DND-41 (cell line): ENCODE measurements around the gene AP1M2.

Experiments
- ATAC-seq: fragments of 200-7000 bp; cut with Tn5 transposase; 3 replicates; pipeline ENCODE4 v1.9.1; 2021; ENCODE audit warnings: low read depth; ENCODE audit not compliant: insufficient read depth
- DNase-seq: peaks from one replicate; pipeline ENCODE4 v3.0.0-alpha.2; 2020
- H2AFZ ChIP-seq: 2 replicates; pipeline ENCODE4 v1.6.0; 2012; ENCODE audit warnings: low read depth, low read length
- H3K27ac ChIP-seq: 2 replicates; pipeline ENCODE4 v1.5.1; 2012; ENCODE audit warnings: low read length, inconsistent platforms
- H3K27me3 ChIP-seq: fragments of 200-600 bp; sonication (generic); 2 replicates; pipeline ENCODE4 v1.6.0; 2012; ENCODE audit warnings: low read length, mild to moderate bottlenecking, inconsistent platforms; ENCODE audit not compliant: insufficient read depth, poor library complexity
- H3K36me3 ChIP-seq: 2 replicates; pipeline ENCODE4 v1.5.1; 2012; ENCODE audit warnings: low read length, inconsistent platforms; ENCODE audit not compliant: insufficient read depth
- H3K4me1 ChIP-seq: 2 replicates; pipeline ENCODE4 v1.5.1; 2012; ENCODE audit warnings: mild to moderate bottlenecking, low read length; ENCODE audit not compliant: insufficient read depth
- H3K4me2 ChIP-seq: 2 replicates; pipeline ENCODE4 v1.6.0; 2012; ENCODE audit warnings: mild to moderate bottlenecking, moderate library complexity, low read length, inconsistent platforms; ENCODE audit not compliant: insufficient read depth
- H3K4me3 ChIP-seq, 2 experiments: fragments of 200-600 bp in 1 of 2; shearing (Covaris generic) in 1 of 2; 2 replicates each; pipeline ENCODE4 v1.5.1; 2012 to 2016; ENCODE audit warnings: inconsistent platforms in 2 of 2, low read length in 2 of 2, mild to moderate bottlenecking in 2 of 2, low read depth in 1 of 2, moderate library complexity in 1 of 2
- H3K79me2 ChIP-seq: 2 replicates; pipeline ENCODE4 v1.6.0; 2012; ENCODE audit warnings: low read length, inconsistent platforms; ENCODE audit not compliant: insufficient read depth
- H3K9ac ChIP-seq: 2 replicates; pipeline ENCODE4 v1.6.0; 2012; ENCODE audit warnings: low read depth, mild to moderate bottlenecking, inconsistent platforms, low read length, moderate library complexity
- H3K9me3 ChIP-seq: 2 replicates; pipeline ENCODE4 v1.5.1; 2012; ENCODE audit warnings: low read length, moderate library complexity, mild to moderate bottlenecking, inconsistent platforms; ENCODE audit not compliant: insufficient read depth, severe bottlenecking
- H4K20me1 ChIP-seq: 2 replicates; pipeline ENCODE4 v1.6.0; 2012; ENCODE audit warnings: low read length; ENCODE audit not compliant: insufficient read depth
- EZH2 ChIP-seq: IDR thresholded peaks from 3 replicates; pipeline ENCODE4 v1.6.1; 2012; ENCODE audit warnings: borderline replicate concordance, low read depth, mild to moderate bottlenecking, moderate library complexity, low read length, inconsistent platforms; ENCODE audit not compliant: severe bottlenecking
- TF ChIP-seq, protein P1 (sequence below): IDR thresholded peaks from 2 replicates; pipeline ENCODE4 v1.5.1; 2012; ENCODE audit warnings: borderline replicate concordance, low read length, moderate library complexity, mild to moderate bottlenecking; ENCODE audit not compliant: poor library complexity, severe bottlenecking; ENCODE audit errors: extremely low read depth

Gene AP1M2

GRCh38 chr19:10634430-10634829 lies 47.3 kb upstream of the AP1M2 start:
- TF ChIP-seq, protein P1, sequence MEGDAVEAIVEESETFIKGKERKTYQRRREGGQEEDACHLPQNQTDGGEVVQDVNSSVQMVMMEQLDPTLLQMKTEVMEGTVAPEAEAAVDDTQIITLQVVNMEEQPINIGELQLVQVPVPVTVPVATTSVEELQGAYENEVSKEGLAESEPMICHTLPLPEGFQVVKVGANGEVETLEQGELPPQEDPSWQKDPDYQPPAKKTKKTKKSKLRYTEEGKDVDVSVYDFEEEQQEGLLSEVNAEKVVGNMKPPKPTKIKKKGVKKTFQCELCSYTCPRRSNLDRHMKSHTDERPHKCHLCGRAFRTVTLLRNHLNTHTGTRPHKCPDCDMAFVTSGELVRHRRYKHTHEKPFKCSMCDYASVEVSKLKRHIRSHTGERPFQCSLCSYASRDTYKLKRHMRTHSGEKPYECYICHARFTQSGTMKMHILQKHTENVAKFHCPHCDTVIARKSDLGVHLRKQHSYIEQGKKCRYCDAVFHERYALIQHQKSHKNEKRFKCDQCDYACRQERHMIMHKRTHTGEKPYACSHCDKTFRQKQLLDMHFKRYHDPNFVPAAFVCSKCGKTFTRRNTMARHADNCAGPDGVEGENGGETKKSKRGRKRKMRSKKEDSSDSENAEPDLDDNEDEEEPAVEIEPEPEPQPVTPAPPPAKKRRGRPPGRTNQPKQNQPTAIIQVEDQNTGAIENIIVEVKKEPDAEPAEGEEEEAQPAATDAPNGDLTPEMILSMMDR, result no peak
- TF ChIP-seq EZH2, result no peak
- H3K4me3 ChIP-seq, result no peak overlapping the region
- no peaks in the 10 kb centered on the region for H3K9me3 ChIP-seq
- H2AFZ ChIP-seq, result no peak overlapping the region
- H3K9ac ChIP-seq, result no peak overlapping the region
- H3K4me1 ChIP-seq, result no peaks in the 10 kb centered on the region
- H3K27me3 ChIP-seq, result no peaks in the 10 kb centered on the region
- no peak overlapping the region for H3K4me2 ChIP-seq
- H3K79me2 ChIP-seq, result no peaks in the 10 kb centered on the region
- peaks cover 69% of the 10 kb centered on the region for H3K36me3 ChIP-seq
- no peak for DNase-seq
- H4K20me1 ChIP-seq, result peaks cover 5% of the 10 kb centered on the region; the same call in 1 of the 2 replicates
- no peak for ATAC-seq
- H3K27ac ChIP-seq, result no peak overlapping the region

DNA sequence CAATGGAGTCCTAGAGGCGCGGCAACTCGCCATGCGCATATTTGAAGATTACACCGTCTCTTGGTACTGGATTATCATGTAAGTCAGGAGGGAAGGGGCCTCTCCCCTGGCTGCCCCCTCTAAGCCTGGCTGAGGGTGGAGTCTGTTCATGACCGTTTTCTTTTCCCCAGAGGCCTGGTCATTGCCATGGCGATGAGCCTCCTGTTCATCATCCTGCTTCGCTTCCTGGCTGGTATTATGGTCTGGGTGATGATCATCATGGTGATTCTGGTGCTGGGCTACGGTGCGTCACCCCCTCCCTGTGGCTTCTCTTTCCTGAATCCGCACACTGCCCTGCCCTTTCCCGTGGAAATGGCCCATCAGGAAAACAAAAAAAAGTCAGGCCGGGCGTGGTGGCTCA lies 44.8 kb upstream of the AP1M2 start:
- DNase-seq, result no peak

DNA sequence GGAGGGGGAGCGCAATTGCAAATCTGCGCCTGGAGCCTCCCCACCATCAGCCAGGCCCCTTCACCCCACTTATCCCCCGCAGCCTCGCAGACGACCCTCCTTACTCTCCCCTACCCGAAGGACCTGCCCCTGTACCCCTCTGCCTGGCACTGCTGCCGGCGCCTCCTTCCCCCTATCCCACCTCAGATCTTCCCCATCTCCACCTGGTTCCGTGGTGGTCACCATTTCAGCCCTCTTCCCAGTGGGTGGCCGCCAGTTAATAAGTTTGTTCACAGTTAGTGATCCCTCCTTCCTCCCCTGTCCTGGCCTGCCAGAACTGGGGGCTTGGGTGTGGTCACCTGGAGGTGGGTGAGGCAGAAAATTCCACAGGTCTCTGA lies 38.6 kb upstream of the AP1M2 start:
- ATAC-seq, result no peak
- H3K4me3 ChIP-seq, result no peak overlapping the region
- DNase-seq, result no peak
- H3K4me1 ChIP-seq, result no peaks in the 10 kb centered on the region
- H3K79me2 ChIP-seq, result peaks cover 18% of the 10 kb centered on the region
- TF ChIP-seq, protein P1, result no peak
- no peak for TF ChIP-seq EZH2
- H3K27me3 ChIP-seq, result no peaks in the 10 kb centered on the region
- no peaks in the 10 kb centered on the region for H3K9me3 ChIP-seq
- no peak overlapping the region for H3K27ac ChIP-seq
- H3K36me3 ChIP-seq, result peaks cover 20% of the 10 kb centered on the region
- H4K20me1 ChIP-seq, result peaks cover 22% of the 10 kb centered on the region
- no peak overlapping the region for H3K9ac ChIP-seq
- no peak overlapping the region for H2AFZ ChIP-seq
- H3K4me2 ChIP-seq, result no peak overlapping the region

More for the DNA sequence above, 44.8 kb upstream of the AP1M2 start:
- Histone ChIP-seq H3K27me3 (no peaks in the 10 kb centered on the region), H2AFZ (no peak overlapping the region), H3K79me2 (no peaks in the 10 kb centered on the region), H3K27ac (no peak overlapping the region), H3K4me3 (no peak overlapping the region), H3K4me2 (no peak overlapping the region), H3K4me1 (no peaks in the 10 kb centered on the region), H3K9ac (no peak overlapping the region), H3K9me3 (no peaks in the 10 kb centered on the region), H4K20me1 (peaks cover 5% of the 10 kb centered on the region; the same call in 1 of the 2 replicates), H3K36me3 (peaks cover 66% of the 10 kb centered on the region)
- ATAC-seq, result no peak
- no peak for TF ChIP-seq EZH2
- TF ChIP-seq, protein P1, result no peak
